ENCODE measurements around the gene PPP1R16B.

DNA sequence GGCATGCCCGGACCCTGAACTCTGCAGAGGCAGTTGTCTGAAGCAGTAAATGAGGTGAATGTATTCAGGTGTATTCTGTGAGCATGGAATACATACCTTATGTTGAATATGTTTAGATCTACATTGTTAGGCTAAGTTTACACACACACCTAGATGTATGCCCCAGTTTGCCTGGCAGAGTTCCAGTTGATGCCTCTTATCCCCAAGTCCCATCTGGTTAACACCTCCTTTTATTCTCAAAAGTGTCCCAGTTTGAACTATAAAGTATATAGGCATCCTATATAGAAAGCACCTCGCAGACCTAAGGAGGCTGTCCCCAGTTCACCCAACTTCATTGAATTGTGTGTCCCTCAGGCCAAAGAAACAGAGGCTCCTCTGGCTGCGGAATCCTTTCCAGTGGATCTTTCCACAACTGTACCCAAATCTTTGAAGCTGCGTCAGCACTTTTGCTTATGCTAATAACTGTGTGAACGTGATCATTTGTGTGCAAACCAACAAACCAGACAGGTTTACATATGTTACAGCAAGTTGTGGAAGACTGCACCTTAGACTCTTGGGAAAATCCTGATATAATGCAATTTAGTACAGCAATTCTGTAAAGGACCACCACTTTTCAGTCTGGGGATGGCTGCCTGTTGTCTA lies 151.9 kb downstream of the PPP1R16B start:
- TF ChIP-seq, protein P1, sequence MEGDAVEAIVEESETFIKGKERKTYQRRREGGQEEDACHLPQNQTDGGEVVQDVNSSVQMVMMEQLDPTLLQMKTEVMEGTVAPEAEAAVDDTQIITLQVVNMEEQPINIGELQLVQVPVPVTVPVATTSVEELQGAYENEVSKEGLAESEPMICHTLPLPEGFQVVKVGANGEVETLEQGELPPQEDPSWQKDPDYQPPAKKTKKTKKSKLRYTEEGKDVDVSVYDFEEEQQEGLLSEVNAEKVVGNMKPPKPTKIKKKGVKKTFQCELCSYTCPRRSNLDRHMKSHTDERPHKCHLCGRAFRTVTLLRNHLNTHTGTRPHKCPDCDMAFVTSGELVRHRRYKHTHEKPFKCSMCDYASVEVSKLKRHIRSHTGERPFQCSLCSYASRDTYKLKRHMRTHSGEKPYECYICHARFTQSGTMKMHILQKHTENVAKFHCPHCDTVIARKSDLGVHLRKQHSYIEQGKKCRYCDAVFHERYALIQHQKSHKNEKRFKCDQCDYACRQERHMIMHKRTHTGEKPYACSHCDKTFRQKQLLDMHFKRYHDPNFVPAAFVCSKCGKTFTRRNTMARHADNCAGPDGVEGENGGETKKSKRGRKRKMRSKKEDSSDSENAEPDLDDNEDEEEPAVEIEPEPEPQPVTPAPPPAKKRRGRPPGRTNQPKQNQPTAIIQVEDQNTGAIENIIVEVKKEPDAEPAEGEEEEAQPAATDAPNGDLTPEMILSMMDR (IDR thresholded peaks at IDR 0.05; ENCODE audit: low read depth, low read length): no peak
- no peak for TF ChIP-seq EZH2phosphoT487 (IDR thresholded peaks at IDR 0.05; ENCODE audit: low read depth)
